Peyer's patch (tissue), 4 donors: ENCODE measurements around the gene RHBDL1.

Experiments used
- CTCF ChIP-seq, 6 experiments: fragments of 450-650 bp in 4 of 6; fragments of 200-600 bp in 2 of 6; sonication (generic) in 1 of 6; IDR thresholded peaks; one replicate each; pipeline ENCODE4 v1.5.1; 2017 to 2019; ENCODE audit warnings: antibody characterized with exemption in 6 of 6, mild to moderate bottlenecking in 3 of 6, moderate library complexity in 1 of 6
- POLR2A ChIP-seq, 2 donors: fragments of 450-650 bp; IDR thresholded peaks; one replicate each; pipeline ENCODE4 v1.5.1; 2017; ENCODE audit warnings: antibody characterized with exemption in 2 of 2, mild to moderate bottlenecking in 2 of 2, moderate library complexity in 2 of 2

- no peak for TF ChIP-seq POLR2A (IDR thresholded peaks at IDR 0.05)
- TF ChIP-seq CTCF (IDR thresholded peaks at IDR 0.05), result no peak
Measured at GRCh38 chr16:724188-725040, 48.9 kb downstream of the RHBDL1 start.
